ENCODE measurements around the gene SPEG. TPM values are rescaled to one million over a fixed set of nuclear protein-coding genes. Genes with fewer than 3 reads are reported as not detected.

Gene SPEG
- total and polyA plus RNA-seq, 2 donors (not counting 3 experiments of a cell fraction or from before 2014, with no cell fraction given), result 0.84 to 3.5 TPM

GRCh38 chr2:219498280-219499057 lies 63.8 kb downstream of the SPEG start, which contains the start of gene GMPPA:
TSS of gene GMPPA (plus strand) at chr2:219498891. CDS start at chr2:219499976, 1,085 bp downstream.
- H3K4me1 ChIP-seq (ENCODE audit: control insufficient read depth, extremely low read depth, insufficient read depth, low read length), result peaks cover 12% of the 10 kb centered on the region
- dilution Hi-C loops (cut with MboI; ENCODE audit: extremely low pct_ligation_motif_present, low sequenced_read_pairs) (no loop called here), intact Hi-C loops (cut with micrococcal nuclease) (loop anchor here (1.0 kb wide), 6 partner anchors 11 to 110 kb away; partner anchors contain the start of gene CHPF)

More at GRCh38 chr2:219498280-219499057, 63.8 kb downstream of the SPEG start, which contains the start of gene GMPPA:
- H3K9me3 ChIP-seq (replicated peaks; ENCODE audit: control insufficient read depth, insufficient read depth, low read length), result no peaks in the 10 kb centered on the region
- H3K79me2 ChIP-seq (ENCODE audit: control insufficient read depth, insufficient read depth, low read length), result no peaks in the 10 kb centered on the region
- H4K20me1 ChIP-seq (replicated peaks; ENCODE audit: control insufficient read depth, extremely low read depth, insufficient read depth, low read length), result no peaks in the 10 kb centered on the region
- H3K36me3 ChIP-seq (ENCODE audit: control insufficient read depth in 2 of 2, extremely low read depth in 1 of 2, insufficient read depth in 2 of 2, low read length in 2 of 2), result peaks cover 0 to 3% of the 10 kb centered on the region in 2 experiments
- TF ChIP-seq, protein P1, sequence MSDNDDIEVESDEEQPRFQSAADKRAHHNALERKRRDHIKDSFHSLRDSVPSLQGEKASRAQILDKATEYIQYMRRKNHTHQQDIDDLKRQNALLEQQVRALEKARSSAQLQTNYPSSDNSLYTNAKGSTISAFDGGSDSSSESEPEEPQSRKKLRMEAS (IDR thresholded peaks at IDR 0.05; ENCODE audit: insufficient read depth, insufficient read length), result peak; percentile 88
- TF ChIP-seq, protein P2, sequence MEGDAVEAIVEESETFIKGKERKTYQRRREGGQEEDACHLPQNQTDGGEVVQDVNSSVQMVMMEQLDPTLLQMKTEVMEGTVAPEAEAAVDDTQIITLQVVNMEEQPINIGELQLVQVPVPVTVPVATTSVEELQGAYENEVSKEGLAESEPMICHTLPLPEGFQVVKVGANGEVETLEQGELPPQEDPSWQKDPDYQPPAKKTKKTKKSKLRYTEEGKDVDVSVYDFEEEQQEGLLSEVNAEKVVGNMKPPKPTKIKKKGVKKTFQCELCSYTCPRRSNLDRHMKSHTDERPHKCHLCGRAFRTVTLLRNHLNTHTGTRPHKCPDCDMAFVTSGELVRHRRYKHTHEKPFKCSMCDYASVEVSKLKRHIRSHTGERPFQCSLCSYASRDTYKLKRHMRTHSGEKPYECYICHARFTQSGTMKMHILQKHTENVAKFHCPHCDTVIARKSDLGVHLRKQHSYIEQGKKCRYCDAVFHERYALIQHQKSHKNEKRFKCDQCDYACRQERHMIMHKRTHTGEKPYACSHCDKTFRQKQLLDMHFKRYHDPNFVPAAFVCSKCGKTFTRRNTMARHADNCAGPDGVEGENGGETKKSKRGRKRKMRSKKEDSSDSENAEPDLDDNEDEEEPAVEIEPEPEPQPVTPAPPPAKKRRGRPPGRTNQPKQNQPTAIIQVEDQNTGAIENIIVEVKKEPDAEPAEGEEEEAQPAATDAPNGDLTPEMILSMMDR (IDR thresholded peaks at IDR 0.05; ENCODE audit: extremely low read depth in 1 of 2, insufficient read depth in 1 of 2, low read depth in 1 of 2, low read length in 2 of 2), result peak in 1 of 2 donors; percentile 10
- TF ChIP-seq POLR2AphosphoS5 (IDR thresholded peaks at IDR 0.05; ENCODE audit: insufficient read depth, low read depth, low read length) (peak; percentile 39), EZH2 (IDR thresholded peaks at IDR 0.05; ENCODE audit: borderline replicate concordance, low read depth, low read length, severe bottlenecking) (no peak), POLR2A (IDR thresholded peaks at IDR 0.05; ENCODE audit: low read depth, low read length) (peak; percentile 87)
- BruUV-seq (replicated peaks), result no TSS peak
- ChIA-PET CTCF (interaction anchor here (0.6 to 19.9 kb wide), 15 partner anchors 10 to 344 kb away, joined by 3 to 731 read pairs (median 3); partner anchors contain the start of genes CHPF, DNPEP, STK11IP and TMEM198), POLR2A (interaction anchor here (0.8 to 2.6 kb wide), 6 partner anchors 9 to 111 kb away, joined by 3 to 20 read pairs (median 4); partner anchors contain the start of gene DNPEP)
- peak within 1 kb of the TSS; percentile 97 for H3K9ac ChIP-seq (replicated peaks; ENCODE audit: extremely low read depth, insufficient read depth, low read length)
- H3K27me3 ChIP-seq (ENCODE audit: control insufficient read depth in 2 of 2, insufficient read depth in 2 of 2, low read length in 2 of 2), result peaks cover 31 to 36% of the 10 kb centered on the region in 2 experiments
- FAIRE-seq (peak; percentile 99), DNase-seq (ENCODE audit: low read depth, low spot score) (peak; percentile 99)
- H2AFZ ChIP-seq (ENCODE audit: low read depth, low read length), result peak within 1 kb of the TSS; percentile 79
- H3K9me1 ChIP-seq (replicated peaks; ENCODE audit: control insufficient read depth, extremely low read depth, insufficient read depth, low read length), result no peaks in the 10 kb centered on the region
- H3K27ac ChIP-seq (ENCODE audit: insufficient read depth, low read depth, low read length), result peak within 1 kb of the TSS; percentile 66
- H3K4me2 ChIP-seq (ENCODE audit: insufficient read depth, low read length), result peak within 1 kb of the TSS; percentile 82
- H3K4me3 ChIP-seq (replicated peaks in 1 of 3; ENCODE audit: insufficient read depth in 1 of 3, low read depth in 1 of 3, low read length in 3 of 3), result peak within 1 kb of the TSS; percentile 72 to 87 (median 76)
